Ishikawa (cell line): Measurements from ENCODE around the gene PRUNE2.

ENCODE experiments used
- CEBPB ChIP-seq: IDR thresholded peaks from 2 replicates; pipeline ENCODE4 v1.6.1; 2012
- CREB1 ChIP-seq: IDR thresholded peaks from 2 replicates; pipeline ENCODE4 v1.6.1; 2012; ENCODE audit warnings: low read depth
- EGR1 ChIP-seq: IDR thresholded peaks from 2 replicates; pipeline ENCODE4 v1.6.1; 2012
- EP300 ChIP-seq: IDR thresholded peaks from 2 replicates; pipeline ENCODE4 v1.6.1; 2012; ENCODE audit warnings: borderline replicate concordance
- FOXM1 ChIP-seq: IDR thresholded peaks from 2 replicates; pipeline ENCODE4 v1.6.1; 2012; ENCODE audit warnings: low read depth, borderline replicate concordance
- NFIC ChIP-seq: IDR thresholded peaks from 2 replicates; pipeline ENCODE4 v1.6.1; 2012
- RAD21 ChIP-seq: IDR thresholded peaks from 2 replicates; pipeline ENCODE4 v1.6.1; 2012; ENCODE audit warnings: low read depth
- TAF1 ChIP-seq: IDR thresholded peaks from 2 replicates; pipeline ENCODE4 v1.6.1; 2012; ENCODE audit warnings: low read depth, mild to moderate bottlenecking
- TCF12 ChIP-seq: IDR thresholded peaks from 2 replicates; pipeline ENCODE4 v1.6.1; 2012; ENCODE audit warnings: low read depth
- TEAD4 ChIP-seq: IDR thresholded peaks from 2 replicates; pipeline ENCODE4 v1.6.1; 2012
- YY1 ChIP-seq: IDR thresholded peaks from 2 replicates; pipeline ENCODE4 v1.6.1; 2012; ENCODE audit warnings: low read depth
- ZBTB7A ChIP-seq: IDR thresholded peaks from 2 replicates; pipeline ENCODE4 v1.6.1; 2012; ENCODE audit warnings: low read depth
- TF ChIP-seq, protein P1 (sequence below): IDR thresholded peaks from 2 replicates; pipeline ENCODE4 v1.6.1; 2012; ENCODE audit warnings: low read depth, mild to moderate bottlenecking
- TF ChIP-seq, protein P2 (sequence below): IDR thresholded peaks from 2 replicates; pipeline ENCODE4 v1.6.1; 2012
- TF ChIP-seq, protein P3 (sequence below): IDR thresholded peaks from 2 replicates; pipeline ENCODE4 v1.6.1; 2012

PRUNE2 gene

DNA sequence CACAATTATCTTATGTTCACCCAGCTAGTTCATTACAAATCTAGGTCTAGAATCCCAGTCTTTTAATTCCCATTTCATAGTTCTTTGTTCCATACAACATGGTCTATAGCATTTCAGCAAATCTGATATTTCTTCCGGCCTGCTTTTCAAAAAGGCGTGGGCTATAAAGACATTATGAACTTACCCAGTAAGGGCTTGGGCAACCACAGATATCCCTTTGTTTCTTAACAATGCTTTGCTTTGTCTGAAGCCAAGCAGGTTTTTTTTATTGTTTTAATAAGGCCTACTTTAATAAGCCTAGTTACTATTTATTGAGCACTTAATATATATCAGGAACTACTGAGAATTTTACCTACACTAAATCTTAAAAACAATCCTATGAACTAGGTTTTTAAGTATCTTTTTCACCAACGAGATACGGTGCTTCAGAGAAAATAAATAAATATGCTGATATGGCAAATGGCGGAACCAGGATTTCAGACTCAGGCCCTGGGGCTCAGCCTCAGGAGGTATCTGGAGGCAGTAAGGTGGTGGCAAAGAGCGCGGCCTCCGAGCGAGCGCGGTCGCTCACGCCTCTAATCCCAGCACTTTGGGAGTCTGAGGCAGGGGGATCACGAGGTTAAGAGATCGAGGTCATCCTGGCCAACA lies 112.0 kb downstream of the PRUNE2 start:
- TF ChIP-seq FOXM1 (no peak), EP300 (no peak), CREB1 (no peak), NFIC (no peak), ZBTB7A (no peak), CEBPB (no peak), TAF1 (no peak), TEAD4 (no peak), EGR1 (no peak), YY1 (no peak), TCF12 (no peak), RAD21 (no peak)
- TF ChIP-seq, protein P1, sequence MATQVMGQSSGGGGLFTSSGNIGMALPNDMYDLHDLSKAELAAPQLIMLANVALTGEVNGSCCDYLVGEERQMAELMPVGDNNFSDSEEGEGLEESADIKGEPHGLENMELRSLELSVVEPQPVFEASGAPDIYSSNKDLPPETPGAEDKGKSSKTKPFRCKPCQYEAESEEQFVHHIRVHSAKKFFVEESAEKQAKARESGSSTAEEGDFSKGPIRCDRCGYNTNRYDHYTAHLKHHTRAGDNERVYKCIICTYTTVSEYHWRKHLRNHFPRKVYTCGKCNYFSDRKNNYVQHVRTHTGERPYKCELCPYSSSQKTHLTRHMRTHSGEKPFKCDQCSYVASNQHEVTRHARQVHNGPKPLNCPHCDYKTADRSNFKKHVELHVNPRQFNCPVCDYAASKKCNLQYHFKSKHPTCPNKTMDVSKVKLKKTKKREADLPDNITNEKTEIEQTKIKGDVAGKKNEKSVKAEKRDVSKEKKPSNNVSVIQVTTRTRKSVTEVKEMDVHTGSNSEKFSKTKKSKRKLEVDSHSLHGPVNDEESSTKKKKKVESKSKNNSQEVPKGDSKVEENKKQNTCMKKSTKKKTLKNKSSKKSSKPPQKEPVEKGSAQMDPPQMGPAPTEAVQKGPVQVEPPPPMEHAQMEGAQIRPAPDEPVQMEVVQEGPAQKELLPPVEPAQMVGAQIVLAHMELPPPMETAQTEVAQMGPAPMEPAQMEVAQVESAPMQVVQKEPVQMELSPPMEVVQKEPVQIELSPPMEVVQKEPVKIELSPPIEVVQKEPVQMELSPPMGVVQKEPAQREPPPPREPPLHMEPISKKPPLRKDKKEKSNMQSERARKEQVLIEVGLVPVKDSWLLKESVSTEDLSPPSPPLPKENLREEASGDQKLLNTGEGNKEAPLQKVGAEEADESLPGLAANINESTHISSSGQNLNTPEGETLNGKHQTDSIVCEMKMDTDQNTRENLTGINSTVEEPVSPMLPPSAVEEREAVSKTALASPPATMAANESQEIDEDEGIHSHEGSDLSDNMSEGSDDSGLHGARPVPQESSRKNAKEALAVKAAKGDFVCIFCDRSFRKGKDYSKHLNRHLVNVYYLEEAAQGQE = no peak
- TF ChIP-seq, protein P2, sequence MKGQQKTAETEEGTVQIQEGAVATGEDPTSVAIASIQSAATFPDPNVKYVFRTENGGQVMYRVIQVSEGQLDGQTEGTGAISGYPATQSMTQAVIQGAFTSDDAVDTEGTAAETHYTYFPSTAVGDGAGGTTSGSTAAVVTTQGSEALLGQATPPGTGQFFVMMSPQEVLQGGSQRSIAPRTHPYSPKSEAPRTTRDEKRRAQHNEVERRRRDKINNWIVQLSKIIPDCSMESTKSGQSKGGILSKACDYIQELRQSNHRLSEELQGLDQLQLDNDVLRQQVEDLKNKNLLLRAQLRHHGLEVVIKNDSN = no peak
- TF ChIP-seq, protein P3, sequence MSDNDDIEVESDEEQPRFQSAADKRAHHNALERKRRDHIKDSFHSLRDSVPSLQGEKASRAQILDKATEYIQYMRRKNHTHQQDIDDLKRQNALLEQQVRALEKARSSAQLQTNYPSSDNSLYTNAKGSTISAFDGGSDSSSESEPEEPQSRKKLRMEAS = no peak

DNA sequence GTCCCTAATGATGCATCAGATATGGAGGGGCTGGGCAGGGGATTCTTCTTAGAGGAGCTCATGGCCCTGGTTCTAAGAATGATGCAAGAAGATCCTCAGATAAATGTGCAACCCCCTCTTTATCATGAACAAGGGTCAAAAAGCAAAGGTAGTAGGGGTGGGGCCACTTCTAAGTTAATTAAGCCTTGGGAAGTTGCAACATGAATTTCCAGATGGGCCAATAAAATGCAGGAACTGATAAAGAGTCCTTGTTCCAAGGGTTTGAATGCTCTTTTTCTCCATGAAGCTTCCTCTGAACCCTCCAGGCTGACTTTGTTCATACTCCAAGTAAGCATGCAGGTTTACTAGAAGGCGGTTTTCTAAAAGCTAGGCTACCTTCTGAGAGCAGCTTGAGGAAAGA lies 116.1 kb downstream of the PRUNE2 start:
- TF ChIP-seq TCF12 (no peak), TEAD4 (no peak), FOXM1 (no peak), ZBTB7A (no peak), RAD21 (no peak)
- TF ChIP-seq, protein P3 = no peak
- TF ChIP-seq, protein P2 = no peak

DNA sequence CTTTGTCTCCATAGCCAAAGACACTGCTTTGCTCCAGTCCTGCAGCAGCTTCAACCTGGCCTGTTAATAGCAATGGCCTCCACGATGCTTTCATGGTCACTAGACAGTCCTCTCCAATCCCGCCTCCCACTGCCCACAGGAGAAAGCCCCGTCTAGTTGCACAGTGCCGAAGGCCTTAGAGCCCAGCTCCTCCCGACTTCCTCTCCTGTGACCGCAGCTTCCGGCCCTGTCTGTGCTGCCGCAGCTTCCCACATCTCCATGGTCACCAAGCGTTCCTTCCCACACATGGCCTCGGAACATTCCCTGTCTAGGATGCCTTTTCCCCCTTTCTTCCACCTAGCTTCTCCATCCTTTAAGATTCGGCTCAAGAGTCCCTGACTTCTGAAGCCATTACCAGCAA lies 118.2 kb downstream of the PRUNE2 start:
- TF ChIP-seq CEBPB (no peak), EGR1 (no peak), TEAD4 (no peak), CREB1 (no peak), YY1 (no peak), RAD21 (no peak)
- TF ChIP-seq, protein P1 = no peak

DNA sequence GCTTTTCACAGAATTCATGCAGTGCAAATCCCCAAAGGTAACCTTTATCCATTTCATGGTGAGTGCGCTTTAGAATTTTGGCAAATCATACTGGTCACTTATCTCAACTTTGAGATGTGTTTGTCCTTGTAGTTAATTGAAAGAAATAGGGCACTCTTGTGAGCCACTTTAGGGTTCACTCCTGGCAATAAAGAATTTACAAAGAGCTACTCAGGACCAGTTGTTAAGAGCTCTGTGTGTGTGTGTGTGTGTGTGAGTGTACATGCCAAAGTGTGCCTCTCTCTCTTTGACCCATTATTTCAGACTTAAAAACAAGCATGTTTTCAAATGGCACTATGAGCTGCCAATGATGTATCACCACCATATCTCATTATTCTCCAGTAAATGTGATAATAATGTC lies 120.4 kb downstream of the PRUNE2 start:
- no peak for TF ChIP-seq CEBPB
- TF ChIP-seq CREB1 = no peak
- TF ChIP-seq FOXM1 = no peak
- no peak for TF ChIP-seq TCF12
- TF ChIP-seq YY1 = no peak
- TF ChIP-seq EP300 = no peak

DNA sequence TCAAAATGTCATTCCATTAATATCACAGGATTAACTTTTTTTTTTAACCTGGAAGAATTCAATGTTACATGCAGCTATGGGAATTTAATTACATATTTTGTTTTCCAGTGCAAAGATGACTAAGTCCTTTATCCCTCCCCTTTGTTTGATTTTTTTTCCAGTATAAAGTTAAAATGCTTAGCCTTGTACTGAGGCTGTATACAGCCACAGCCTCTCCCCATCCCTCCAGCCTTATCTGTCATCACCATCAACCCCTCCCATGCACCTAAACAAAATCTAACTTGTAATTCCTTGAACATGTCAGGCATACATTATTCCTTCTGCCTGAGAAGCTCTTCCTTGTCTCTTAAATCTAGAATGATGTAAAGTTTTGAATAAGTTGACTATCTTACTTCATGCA lies 121.0 kb downstream of the PRUNE2 start:
- TF ChIP-seq, protein P2 = no peak
- TF ChIP-seq CEBPB = no peak
- TF ChIP-seq, protein P1 = no peak
- TF ChIP-seq TCF12 = no peak
- no peak for TF ChIP-seq NFIC
- no peak for TF ChIP-seq TEAD4
- TF ChIP-seq EGR1 = no peak
- no peak for TF ChIP-seq ZBTB7A
- TF ChIP-seq FOXM1 = no peak
